ENCODE data around the gene CAMK1D. TPM values are rescaled to one million over a fixed set of nuclear protein-coding genes. Genes with fewer than 3 reads are reported as not detected.

The CAMK1D gene
- total RNA-seq, 2 experiments from 2014 or later, result 15.4 to 15.5 TPM

GRCh38 chr10:12418000-12418399 lies 68.7 kb downstream of the CAMK1D start:
- H3K27me3 Mint-ChIP-seq, result no peaks in the 10 kb centered on the region
- ChIA-PET POLR2A (no interaction called here), CTCF (no interaction called here)
- H3K27ac Mint-ChIP-seq, result no peak overlapping the region
- H3K36me3 Mint-ChIP-seq (ENCODE audit: low read depth), result peaks cover 2% of the 10 kb centered on the region
- H3K9me3 Mint-ChIP-seq, result peaks cover 3% of the 10 kb centered on the region
- H3K4me3 Mint-ChIP-seq, result no peak overlapping the region
- DNase-seq, result no peak
- peaks cover 21% of the 10 kb centered on the region for H3K4me1 Mint-ChIP-seq

- H3K4me3 Mint-ChIP-seq, result no peak overlapping the region
- H3K4me1 Mint-ChIP-seq, result peaks cover 17% of the 10 kb centered on the region
- CTCF ChIA-PET, result no interaction called here
- no peak for DNase-seq
- no peaks in the 10 kb centered on the region for H3K36me3 Mint-ChIP-seq (ENCODE audit: low read depth)
- H3K27me3 Mint-ChIP-seq, result no peaks in the 10 kb centered on the region
- POLR2A ChIA-PET, result no interaction called here
- H3K27ac Mint-ChIP-seq, result no peak overlapping the region
- H3K9me3 Mint-ChIP-seq, result no peaks in the 10 kb centered on the region
Measured at GRCh38 chr10:12418725-12419261, 69.4 kb downstream of the CAMK1D start.

- Mint-ChIP-seq H3K36me3 (ENCODE audit: low read depth) (no peaks in the 10 kb centered on the region), H3K27ac (no peak overlapping the region), H3K4me3 (no peak overlapping the region), H3K27me3 (no peaks in the 10 kb centered on the region), H3K4me1 (peaks cover 15% of the 10 kb centered on the region), H3K9me3 (no peaks in the 10 kb centered on the region)
- ChIA-PET POLR2A (interaction anchor here (0.6 kb wide), 1 partner anchor 115 kb away, joined by 3 read pairs; no protein-coding TSS in a partner anchor), CTCF (interaction anchor here (0.6 kb wide), 1 partner anchor 120 kb away, joined by 3 read pairs; no protein-coding TSS in a partner anchor)
- DNase-seq, result peak; percentile 39
Measured at GRCh38 chr10:12419262-12419847, 70.0 kb downstream of the CAMK1D start.

- CTCF ChIA-PET, result interaction anchor here (1.0 to 1.2 kb wide), 2 partner anchors 9 kb away, joined by 3 read pairs; no protein-coding TSS in a partner anchor
- no peak for DNase-seq
- Mint-ChIP-seq H3K27me3 (no peaks in the 10 kb centered on the region), H3K4me3 (no peak overlapping the region), H3K36me3 (ENCODE audit: low read depth) (no peaks in the 10 kb centered on the region), H3K27ac (no peak overlapping the region), H3K9me3 (no peaks in the 10 kb centered on the region), H3K4me1 (peaks cover 15% of the 10 kb centered on the region)
- POLR2A ChIA-PET, result no interaction called here
Measured at GRCh38 chr10:12420530-12421120, 71.3 kb downstream of the CAMK1D start.

DNA sequence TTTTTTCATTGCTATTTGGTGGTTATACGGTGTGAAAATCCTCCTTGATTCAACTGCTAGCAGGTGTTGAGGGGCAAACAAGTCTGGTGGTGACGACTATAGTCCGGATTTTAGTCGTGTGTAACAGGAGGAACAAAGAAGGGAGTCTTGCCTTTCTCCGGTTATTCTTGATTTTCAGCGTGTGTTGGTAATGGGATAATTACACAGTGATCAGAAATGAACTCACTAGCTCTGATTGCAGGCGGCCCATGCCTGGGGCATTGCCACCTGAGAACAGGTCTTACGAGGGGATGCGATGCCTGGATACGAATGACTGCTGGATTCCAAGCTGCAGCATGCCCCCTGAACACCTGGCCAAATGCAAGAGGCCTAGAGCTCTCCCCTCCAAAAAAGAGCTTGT lies 72.8 kb downstream of the CAMK1D start:
- H3K4me1 Mint-ChIP-seq, result peaks cover 13% of the 10 kb centered on the region
- POLR2A ChIA-PET, result no interaction called here
- no peaks in the 10 kb centered on the region for H3K36me3 Mint-ChIP-seq (ENCODE audit: low read depth)
- DNase-seq, result no peak
- CTCF ChIA-PET, result interaction anchor here (0.6 to 1.6 kb wide), 4 partner anchors 12 to 60 kb away, joined by 3 to 5 read pairs (median 3); no protein-coding TSS in a partner anchor
- H3K27ac Mint-ChIP-seq, result no peak overlapping the region
- H3K9me3 Mint-ChIP-seq, result no peaks in the 10 kb centered on the region
- no peaks in the 10 kb centered on the region for H3K27me3 Mint-ChIP-seq
- H3K4me3 Mint-ChIP-seq, result no peak overlapping the region

- H3K4me1 Mint-ChIP-seq, result peaks cover 12% of the 10 kb centered on the region
- H3K4me3 Mint-ChIP-seq, result no peak overlapping the region
- no peak for DNase-seq
- H3K27me3 Mint-ChIP-seq, result no peaks in the 10 kb centered on the region
- H3K36me3 Mint-ChIP-seq (ENCODE audit: low read depth), result no peaks in the 10 kb centered on the region
- ChIA-PET POLR2A (no interaction called here), CTCF (interaction anchor here (1.4 kb wide), 1 partner anchor 33 kb away, joined by 3 read pairs; no protein-coding TSS in a partner anchor)
- no peaks in the 10 kb centered on the region for H3K9me3 Mint-ChIP-seq
- no peak overlapping the region for H3K27ac Mint-ChIP-seq
Measured at GRCh38 chr10:12423896-12424295, 74.5 kb downstream of the CAMK1D start.

DNA sequence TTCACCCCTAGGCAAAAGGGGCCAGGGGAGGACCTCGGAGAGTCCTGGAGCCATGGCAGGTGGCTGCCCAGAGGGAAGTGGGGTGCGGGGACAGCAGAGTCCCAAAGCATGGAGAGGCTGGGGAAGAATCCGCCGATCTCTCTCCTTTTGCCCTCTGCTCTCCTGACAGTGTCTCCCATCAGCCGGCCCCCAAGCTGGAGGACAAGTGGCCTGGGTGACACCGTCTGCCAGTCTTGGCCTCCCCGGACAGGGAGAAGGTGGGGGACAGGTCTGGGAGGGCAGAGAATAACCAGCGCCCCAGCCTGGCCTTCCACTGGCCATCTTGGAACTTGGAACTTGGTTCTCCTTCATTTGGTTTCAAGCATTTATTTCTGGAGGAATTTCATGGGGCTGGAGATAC lies 77.9 kb downstream of the CAMK1D start:
- Mint-ChIP-seq H3K9me3 (no peaks in the 10 kb centered on the region), H3K4me1 (no peaks in the 10 kb centered on the region), H3K27me3 (no peaks in the 10 kb centered on the region), H3K4me3 (no peak overlapping the region), H3K36me3 (ENCODE audit: low read depth) (no peaks in the 10 kb centered on the region), H3K27ac (no peak overlapping the region)
- CTCF ChIA-PET, result no interaction called here
- POLR2A ChIA-PET, result no interaction called here
- no peak for DNase-seq

GRCh38 chr10:12428447-12429135 lies 79.2 kb downstream of the CAMK1D start:
- Mint-ChIP-seq H3K4me3 (no peak overlapping the region), H3K27ac (no peak overlapping the region), H3K36me3 (ENCODE audit: low read depth) (no peaks in the 10 kb centered on the region), H3K27me3 (no peaks in the 10 kb centered on the region), H3K9me3 (no peaks in the 10 kb centered on the region), H3K4me1 (no peaks in the 10 kb centered on the region)
- no peak for DNase-seq
- ChIA-PET POLR2A (no interaction called here), CTCF (no interaction called here)

- Mint-ChIP-seq H3K4me3 (no peak overlapping the region), H3K27me3 (no peaks in the 10 kb centered on the region), H3K4me1 (no peaks in the 10 kb centered on the region), H3K36me3 (ENCODE audit: low read depth) (no peaks in the 10 kb centered on the region), H3K9me3 (no peaks in the 10 kb centered on the region), H3K27ac (no peak overlapping the region)
- DNase-seq, result no peak
- CTCF ChIA-PET, result interaction anchor here (0.6 to 1.0 kb wide), 3 partner anchors 9 to 1776 kb away, joined by 3 read pairs; no protein-coding TSS in a partner anchor
- POLR2A ChIA-PET, result no interaction called here
Measured at GRCh38 chr10:12430406-12430982, 81.1 kb downstream of the CAMK1D start.

- no peak for DNase-seq
- no peak overlapping the region for H3K27ac Mint-ChIP-seq
- H3K9me3 Mint-ChIP-seq, result no peaks in the 10 kb centered on the region
- H3K36me3 Mint-ChIP-seq (ENCODE audit: low read depth), result no peaks in the 10 kb centered on the region
- CTCF ChIA-PET, result no interaction called here
- no peaks in the 10 kb centered on the region for H3K4me1 Mint-ChIP-seq
- no peaks in the 10 kb centered on the region for H3K27me3 Mint-ChIP-seq
- POLR2A ChIA-PET, result no interaction called here
- H3K4me3 Mint-ChIP-seq, result no peak overlapping the region
Measured at GRCh38 chr10:12431151-12432101, 82.1 kb downstream of the CAMK1D start.

GRCh38 chr10:12432402-12433189 lies 83.2 kb downstream of the CAMK1D start:
- CTCF ChIA-PET, result interaction anchor here (1.3 kb wide), 1 partner anchor 44 kb away, joined by 3 read pairs; no protein-coding TSS in a partner anchor
- POLR2A ChIA-PET, result no interaction called here
- H3K27me3 Mint-ChIP-seq, result no peaks in the 10 kb centered on the region
- H3K27ac Mint-ChIP-seq, result no peak overlapping the region
- DNase-seq, result no peak
- no peak overlapping the region for H3K4me3 Mint-ChIP-seq
- no peaks in the 10 kb centered on the region for H3K36me3 Mint-ChIP-seq (ENCODE audit: low read depth)
- H3K9me3 Mint-ChIP-seq, result peaks cover 2% of the 10 kb centered on the region
- no peaks in the 10 kb centered on the region for H3K4me1 Mint-ChIP-seq

- ChIA-PET POLR2A (no interaction called here), CTCF (no interaction called here)
- H3K9me3 Mint-ChIP-seq, result peaks cover 15% of the 10 kb centered on the region
- no peak overlapping the region for H3K27ac Mint-ChIP-seq
- H3K4me3 Mint-ChIP-seq, result no peak overlapping the region
- H3K4me1 Mint-ChIP-seq, result no peaks in the 10 kb centered on the region
- no peak for DNase-seq
- H3K27me3 Mint-ChIP-seq, result no peaks in the 10 kb centered on the region
- H3K36me3 Mint-ChIP-seq (ENCODE audit: low read depth), result peaks cover under 1% of the 10 kb centered on the region
Measured at GRCh38 chr10:12434277-12434676, 84.9 kb downstream of the CAMK1D start.
